ENCODE results near the gene PEX11B. TPM values are rescaled to one million over a fixed set of nuclear protein-coding genes. Genes with fewer than 3 reads are reported as not detected.

The PEX11B gene
- total RNA-seq, 4 donors from 2014 or later, result 10.2 to 25.2 (median 15.7) TPM

DNA sequence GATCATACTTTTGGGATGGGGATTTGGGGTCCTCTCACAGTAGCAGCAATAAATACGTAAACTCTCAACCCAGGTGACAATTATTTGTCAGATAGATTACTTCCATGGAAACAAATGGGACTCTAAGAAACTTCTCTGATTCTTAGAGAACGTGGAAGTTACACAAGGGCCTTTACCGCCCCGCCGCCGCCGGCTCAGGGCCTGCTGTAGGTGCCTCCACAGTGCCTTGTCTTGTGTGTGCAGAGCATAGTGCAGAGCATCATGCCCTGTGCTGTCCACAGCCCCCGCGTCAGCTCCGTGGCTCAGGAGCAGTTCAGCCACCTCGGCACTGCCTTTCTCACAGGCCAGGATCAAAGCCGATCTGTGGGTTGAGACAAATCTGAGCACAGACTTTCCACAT, 43.9 kb downstream of the PEX11B start:
- ATAC-seq (ENCODE audit: low FRiP score), result no peak

DNA sequence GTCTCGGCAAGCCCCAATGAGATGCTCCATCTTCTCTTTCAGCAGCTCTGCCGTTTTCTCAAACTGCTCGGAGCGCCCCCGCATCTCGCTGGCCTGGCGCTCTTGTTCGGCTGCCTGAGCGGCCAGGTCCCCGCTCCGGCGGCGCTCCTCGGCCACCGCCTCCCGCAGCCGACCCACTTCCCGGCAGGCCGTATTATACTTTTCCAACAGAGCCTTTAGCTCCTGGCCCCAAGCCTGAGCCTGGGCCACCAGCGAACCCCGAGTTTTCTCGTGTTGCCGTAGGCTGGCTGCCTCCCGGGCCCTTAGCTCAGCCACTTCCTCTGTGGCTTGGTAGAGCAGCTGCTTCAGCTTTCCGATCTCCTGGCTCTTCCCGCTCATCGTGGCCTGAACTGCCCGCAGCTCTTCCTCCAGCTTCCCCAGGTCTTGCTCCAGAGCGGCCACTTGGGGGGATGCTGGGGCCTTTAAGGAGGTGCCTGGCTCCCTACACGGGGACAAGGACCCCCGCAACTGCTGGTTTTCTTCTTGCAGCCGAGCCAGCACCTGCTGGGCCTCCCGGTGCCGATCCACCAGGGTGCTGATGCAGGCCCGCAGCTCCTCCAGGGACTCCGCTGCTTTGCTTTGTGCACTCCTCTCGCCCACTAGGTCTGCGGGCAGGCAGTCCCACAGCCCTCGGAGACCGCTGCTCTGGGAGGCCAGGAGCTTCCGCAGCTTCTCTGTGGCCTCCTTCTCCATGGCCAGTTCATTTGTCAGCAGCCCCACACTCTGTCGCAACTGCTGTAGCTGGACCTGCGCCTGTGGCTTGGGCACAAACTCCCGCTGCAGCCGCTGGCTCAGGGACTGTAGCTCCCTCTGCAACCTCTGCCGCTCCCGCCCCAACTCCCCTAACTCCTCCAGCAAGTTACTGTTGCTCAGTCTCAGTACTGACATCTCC, 46.3 kb downstream of the PEX11B start:
- TF ChIP-seq, protein P1, sequence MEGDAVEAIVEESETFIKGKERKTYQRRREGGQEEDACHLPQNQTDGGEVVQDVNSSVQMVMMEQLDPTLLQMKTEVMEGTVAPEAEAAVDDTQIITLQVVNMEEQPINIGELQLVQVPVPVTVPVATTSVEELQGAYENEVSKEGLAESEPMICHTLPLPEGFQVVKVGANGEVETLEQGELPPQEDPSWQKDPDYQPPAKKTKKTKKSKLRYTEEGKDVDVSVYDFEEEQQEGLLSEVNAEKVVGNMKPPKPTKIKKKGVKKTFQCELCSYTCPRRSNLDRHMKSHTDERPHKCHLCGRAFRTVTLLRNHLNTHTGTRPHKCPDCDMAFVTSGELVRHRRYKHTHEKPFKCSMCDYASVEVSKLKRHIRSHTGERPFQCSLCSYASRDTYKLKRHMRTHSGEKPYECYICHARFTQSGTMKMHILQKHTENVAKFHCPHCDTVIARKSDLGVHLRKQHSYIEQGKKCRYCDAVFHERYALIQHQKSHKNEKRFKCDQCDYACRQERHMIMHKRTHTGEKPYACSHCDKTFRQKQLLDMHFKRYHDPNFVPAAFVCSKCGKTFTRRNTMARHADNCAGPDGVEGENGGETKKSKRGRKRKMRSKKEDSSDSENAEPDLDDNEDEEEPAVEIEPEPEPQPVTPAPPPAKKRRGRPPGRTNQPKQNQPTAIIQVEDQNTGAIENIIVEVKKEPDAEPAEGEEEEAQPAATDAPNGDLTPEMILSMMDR (IDR thresholded peaks at IDR 0.05), result no peak
- DNase-seq (ENCODE audit: low spot score), result no peak
- ATAC-seq (ENCODE audit: low FRiP score), result peak; percentile 73

More for the DNA sequence above, 43.9 kb downstream of the PEX11B start:
- no peak for DNase-seq (ENCODE audit: low spot score)
- TF ChIP-seq, protein P1 (IDR thresholded peaks at IDR 0.05), result no peak

DNA sequence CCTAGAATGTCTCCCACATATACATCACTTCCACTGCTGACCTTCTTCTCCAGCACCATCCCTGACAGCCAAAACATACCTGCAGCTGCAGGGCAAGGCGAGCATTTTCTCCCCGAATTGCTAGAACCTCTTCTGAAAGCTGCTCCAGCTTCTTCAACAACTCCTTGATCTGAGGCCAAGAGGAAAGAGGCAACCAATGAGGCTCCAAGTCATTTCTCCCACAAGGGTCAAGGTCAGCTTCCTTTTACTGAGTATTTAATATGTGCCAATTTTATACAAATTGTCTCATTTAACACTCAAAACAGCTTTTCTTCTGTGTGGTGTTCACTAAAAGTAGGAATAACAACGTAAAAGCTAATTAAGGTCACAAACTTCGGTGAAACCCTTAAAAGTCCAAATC, 50.3 kb downstream of the PEX11B start:
- ATAC-seq (ENCODE audit: low FRiP score) (no peak), DNase-seq (ENCODE audit: low spot score) (no peak)
- TF ChIP-seq, protein P1 (IDR thresholded peaks at IDR 0.05), result no peak

DNA sequence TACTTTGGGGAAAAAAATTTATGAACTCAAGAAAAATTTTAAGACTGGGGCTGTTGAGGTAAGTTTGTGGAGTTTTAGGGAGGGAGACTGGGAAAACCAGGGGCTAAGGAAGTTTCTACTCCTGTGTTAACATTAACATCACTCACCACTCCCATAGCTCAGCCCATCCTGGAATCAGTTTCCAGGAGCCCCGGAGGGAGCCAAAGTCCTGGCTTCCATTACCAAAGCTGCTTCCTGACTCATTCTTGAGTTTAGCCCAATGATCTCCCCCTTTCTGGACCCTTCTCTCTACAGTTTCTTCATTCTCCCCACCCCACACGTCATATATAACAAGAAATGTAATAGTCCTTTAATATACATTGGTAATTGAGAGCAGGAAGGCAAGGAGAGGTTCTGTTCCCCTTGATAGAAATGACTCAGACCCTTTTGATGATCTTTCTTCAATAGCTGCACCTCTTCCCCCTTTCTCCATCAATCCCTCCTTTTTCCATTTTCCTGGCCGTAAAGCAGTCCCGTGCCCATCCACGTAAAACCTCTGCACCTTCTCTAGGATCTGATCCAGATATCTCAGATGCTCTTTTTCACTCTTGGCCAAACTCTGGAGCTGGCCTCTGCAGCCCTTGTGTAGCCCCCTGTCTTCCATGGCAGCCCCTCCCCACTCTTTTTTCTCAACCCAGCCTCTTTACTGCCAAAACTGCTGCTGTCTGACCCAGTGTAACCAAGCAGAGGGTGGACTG, 55.1 kb downstream of the PEX11B start:
- TF ChIP-seq, protein P1 (IDR thresholded peaks at IDR 0.05), result no peak
- DNase-seq (ENCODE audit: low spot score) (no peak), ATAC-seq (ENCODE audit: low FRiP score) (no peak)

Other genes with a start within 250 kb of the PEX11B start
- under 1 TPM in 1 of 4 donors, not detected in 3; 0.63 TPM for gene PDZK1, start 211.3 kb downstream of the PEX11B start, total RNA-seq
- gene CD160, start 199.2 kb downstream of the PEX11B start, total RNA-seq, result not detected
- 10 to 100 TPM; 12.3 to 41.3 (median 14.3) TPM for gene RNF115, start 94.6 kb downstream of the PEX11B start, total RNA-seq
- gene POLR3C, start 94.5 kb downstream of the PEX11B start, total RNA-seq, result 10 to 100 TPM; 32.1 to 38.3 (median 34.1) TPM
- 1 to 10 TPM; 1.7 to 4.0 (median 2.2) TPM for gene NUDT17, start 73.1 kb downstream of the PEX11B start, total RNA-seq
- 10 to 100 TPM in 2 of 4 donors, 1 to 10 TPM in 2; 7.8 to 25.1 (median 14.5) TPM for gene PIAS3, start 59.6 kb downstream of the PEX11B start, total RNA-seq
- 1 to 10 TPM; 1.3 to 9.5 (median 2.0) TPM for gene ANKRD35, start 32.9 kb downstream of the PEX11B start, total RNA-seq
- gene ITGA10, start 8.7 kb downstream of the PEX11B start, total RNA-seq, result 1 to 10 TPM; 1.6 to 2.2 (median 2.1) TPM
- gene RBM8A, start 8.8 kb upstream of the PEX11B start, total RNA-seq, result 100 to 1,000 TPM; 114 to 189 (median 116) TPM
- gene LIX1L, start 39.3 kb upstream of the PEX11B start, total RNA-seq, result 10 to 100 TPM; 15.4 to 34.0 (median 28.3) TPM
- gene ANKRD34A, start 45.9 kb upstream of the PEX11B start, total RNA-seq, result 1 to 10 TPM in 1 of 4 donors, under 1 TPM in 3; 0.32 to 1.7 (median 0.58) TPM
- 10 to 100 TPM; 19.0 to 31.4 (median 24.0) TPM for gene POLR3GL, start 46.0 kb upstream of the PEX11B start, total RNA-seq
- gene TXNIP, start 77.9 kb upstream of the PEX11B start, total RNA-seq, result 1,000 to 10,000 TPM; 1,118 to 3,262 (median 1,971) TPM
- gene HJV, start 103.0 kb upstream of the PEX11B start, total RNA-seq, result not detected
- 1 to 10 TPM; 1.3 to 2.3 (median 1.8) TPM for gene NBPF10, start 226.1 kb upstream of the PEX11B start, total RNA-seq